ENCODE measurements around the gene MAP3K5. TPM values are rescaled to one million over a fixed set of nuclear protein-coding genes. Genes with fewer than 3 reads are reported as not detected.

MAP3K5 gene
- total RNA-seq, 2 donors from 2014 or later, result 6.7 to 11.9 TPM

DNA sequence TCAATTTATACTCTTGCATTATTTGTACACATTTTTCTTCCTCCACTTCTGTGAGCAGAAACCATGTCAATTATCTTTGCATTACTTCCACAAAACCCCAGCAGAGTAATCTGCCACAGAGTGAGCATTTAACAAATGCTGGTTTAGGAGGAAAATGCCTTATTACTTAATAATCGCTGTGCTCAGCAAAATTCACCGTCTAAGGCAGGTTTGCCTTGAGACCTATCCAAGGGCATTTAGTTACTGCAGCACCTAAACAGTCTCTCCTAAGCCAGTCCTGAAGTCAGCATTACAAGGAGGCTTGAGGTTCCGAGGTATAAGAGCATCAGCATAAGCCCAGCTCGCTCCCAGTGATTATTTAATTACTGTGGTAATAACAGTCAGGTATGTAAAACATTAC, 270.4 kb downstream of the MAP3K5 start:
- Histone ChIP-seq H3K27me3 (no peaks in the 10 kb centered on the region), H3K36me3 (no peaks in the 10 kb centered on the region), H3K9me3 (no peaks in the 10 kb centered on the region)

DNA sequence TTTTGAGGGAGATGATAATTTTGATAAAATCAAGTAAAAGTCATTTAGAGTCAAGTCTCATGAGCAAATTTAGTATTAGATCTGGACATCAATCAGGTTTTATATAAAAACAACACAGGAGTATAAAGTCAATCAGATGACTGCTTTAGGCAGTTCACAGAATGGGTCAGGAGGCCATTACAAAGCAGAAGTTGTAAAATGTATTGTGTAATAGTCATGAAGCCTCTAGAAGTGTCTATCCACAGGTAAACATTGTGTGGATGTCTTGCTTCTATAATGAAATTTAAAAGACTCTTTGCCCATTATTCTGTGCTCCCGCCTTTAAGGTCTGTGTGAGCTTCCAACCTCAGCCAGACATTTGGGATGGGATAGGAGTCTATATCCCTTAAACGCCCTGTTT, 270.9 kb downstream of the MAP3K5 start:
- Histone ChIP-seq H3K4me3 (no peak overlapping the region), H3K4me1 (peaks cover 0 to 4% of the 10 kb centered on the region in 2 donors)
- TF ChIP-seq, protein P1, sequence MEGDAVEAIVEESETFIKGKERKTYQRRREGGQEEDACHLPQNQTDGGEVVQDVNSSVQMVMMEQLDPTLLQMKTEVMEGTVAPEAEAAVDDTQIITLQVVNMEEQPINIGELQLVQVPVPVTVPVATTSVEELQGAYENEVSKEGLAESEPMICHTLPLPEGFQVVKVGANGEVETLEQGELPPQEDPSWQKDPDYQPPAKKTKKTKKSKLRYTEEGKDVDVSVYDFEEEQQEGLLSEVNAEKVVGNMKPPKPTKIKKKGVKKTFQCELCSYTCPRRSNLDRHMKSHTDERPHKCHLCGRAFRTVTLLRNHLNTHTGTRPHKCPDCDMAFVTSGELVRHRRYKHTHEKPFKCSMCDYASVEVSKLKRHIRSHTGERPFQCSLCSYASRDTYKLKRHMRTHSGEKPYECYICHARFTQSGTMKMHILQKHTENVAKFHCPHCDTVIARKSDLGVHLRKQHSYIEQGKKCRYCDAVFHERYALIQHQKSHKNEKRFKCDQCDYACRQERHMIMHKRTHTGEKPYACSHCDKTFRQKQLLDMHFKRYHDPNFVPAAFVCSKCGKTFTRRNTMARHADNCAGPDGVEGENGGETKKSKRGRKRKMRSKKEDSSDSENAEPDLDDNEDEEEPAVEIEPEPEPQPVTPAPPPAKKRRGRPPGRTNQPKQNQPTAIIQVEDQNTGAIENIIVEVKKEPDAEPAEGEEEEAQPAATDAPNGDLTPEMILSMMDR (IDR thresholded peaks at IDR 0.05), result no peak

More for the DNA sequence above, 270.4 kb downstream of the MAP3K5 start:
- peaks cover 0 to 9% of the 10 kb centered on the region in 2 donors for H3K4me1 ChIP-seq
- DNase-seq (ENCODE audit: low spot score), result no peak
- TF ChIP-seq, protein P1 (IDR thresholded peaks at IDR 0.05), result no peak
- no peak overlapping the region for H3K4me3 ChIP-seq
- no peak overlapping the region for H3K27ac ChIP-seq

DNA sequence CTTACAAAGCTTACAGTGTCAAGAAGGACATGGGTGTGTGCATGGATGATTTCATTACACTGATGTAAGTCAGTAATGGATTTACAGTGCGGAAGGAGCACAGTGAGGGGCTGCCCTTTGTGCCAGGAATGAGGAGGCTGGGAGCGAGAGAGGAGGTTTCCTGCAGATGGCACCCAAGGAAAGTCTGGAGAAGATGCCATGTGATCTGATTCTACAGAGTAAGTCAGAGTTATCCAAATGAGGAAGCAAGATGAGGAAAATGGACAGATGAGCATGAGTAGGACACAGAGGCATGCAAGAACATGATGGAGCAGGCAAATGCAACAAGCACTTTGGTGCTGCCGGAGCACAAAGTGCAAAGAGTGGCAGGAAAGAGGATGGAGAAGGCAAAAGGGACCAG, 271.8 kb downstream of the MAP3K5 start:
- no peak overlapping the region for H3K4me3 ChIP-seq
- no peak for DNase-seq (ENCODE audit: low spot score)
- no peaks in the 10 kb centered on the region for H3K4me1 ChIP-seq
- TF ChIP-seq, protein P1 (IDR thresholded peaks at IDR 0.05), result no peak
- H3K36me3 ChIP-seq, result no peaks in the 10 kb centered on the region
- no peaks in the 10 kb centered on the region for H3K9me3 ChIP-seq
- H3K27me3 ChIP-seq, result no peaks in the 10 kb centered on the region
- H3K27ac ChIP-seq, result no peak overlapping the region

More for the DNA sequence above, 270.9 kb downstream of the MAP3K5 start:
- no peaks in the 10 kb centered on the region for H3K9me3 ChIP-seq
- no peak for DNase-seq (ENCODE audit: low spot score)
- H3K27me3 ChIP-seq, result no peaks in the 10 kb centered on the region
- no peak overlapping the region for H3K27ac ChIP-seq
- H3K36me3 ChIP-seq, result no peaks in the 10 kb centered on the region

DNA sequence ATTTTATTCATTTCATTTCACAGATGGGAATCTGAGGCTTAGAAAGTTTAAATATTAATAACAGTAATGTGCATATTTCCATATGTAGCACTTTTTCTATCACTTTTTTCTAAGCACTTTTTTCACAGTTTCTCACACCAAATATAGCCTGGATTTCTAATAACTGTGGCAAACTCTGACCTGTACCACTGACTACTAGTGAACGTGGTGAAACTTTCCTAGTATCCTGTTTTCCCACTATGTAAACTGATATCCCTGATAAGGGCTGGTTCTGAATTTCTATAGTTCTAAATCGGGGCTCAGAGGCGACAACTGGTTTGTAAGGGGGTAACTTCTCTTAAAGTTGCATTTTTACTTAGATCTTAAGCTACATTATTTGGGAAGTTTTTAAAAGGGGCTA, 274.7 kb downstream of the MAP3K5 start:
- Histone ChIP-seq H3K27me3 (no peaks in the 10 kb centered on the region), H3K27ac (no peak overlapping the region), H3K36me3 (no peaks in the 10 kb centered on the region), H3K4me1 (no peaks in the 10 kb centered on the region), H3K9me3 (no peaks in the 10 kb centered on the region), H3K4me3 (no peak overlapping the region)
- DNase-seq (ENCODE audit: low spot score), result no peak
- TF ChIP-seq, protein P1 (IDR thresholded peaks at IDR 0.05), result no peak

DNA sequence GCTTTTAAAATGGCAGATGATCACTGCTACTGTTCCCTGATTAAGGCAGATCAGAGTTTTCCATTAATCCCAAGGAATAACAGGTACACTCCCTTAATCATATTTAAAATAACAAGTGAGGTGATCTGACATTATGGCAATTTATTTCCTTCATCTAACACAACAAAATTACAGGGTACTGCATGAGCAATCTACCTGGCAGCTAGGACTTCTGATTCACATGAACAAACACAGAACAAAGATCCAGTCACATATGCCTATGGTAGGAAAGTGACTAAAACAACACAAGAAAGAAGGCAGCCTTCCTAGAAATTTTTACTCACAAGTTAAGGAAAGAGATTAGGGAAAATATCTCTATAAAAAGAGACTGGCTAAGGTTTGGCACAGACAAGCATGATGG, 275.3 kb downstream of the MAP3K5 start:
- Histone ChIP-seq H3K27me3 (no peaks in the 10 kb centered on the region), H3K36me3 (no peaks in the 10 kb centered on the region), H3K27ac (no peak overlapping the region), H3K4me1 (no peaks in the 10 kb centered on the region), H3K9me3 (no peaks in the 10 kb centered on the region), H3K4me3 (no peak overlapping the region)
- DNase-seq (ENCODE audit: low spot score), result no peak
- TF ChIP-seq, protein P1 (IDR thresholded peaks at IDR 0.05), result no peak

DNA sequence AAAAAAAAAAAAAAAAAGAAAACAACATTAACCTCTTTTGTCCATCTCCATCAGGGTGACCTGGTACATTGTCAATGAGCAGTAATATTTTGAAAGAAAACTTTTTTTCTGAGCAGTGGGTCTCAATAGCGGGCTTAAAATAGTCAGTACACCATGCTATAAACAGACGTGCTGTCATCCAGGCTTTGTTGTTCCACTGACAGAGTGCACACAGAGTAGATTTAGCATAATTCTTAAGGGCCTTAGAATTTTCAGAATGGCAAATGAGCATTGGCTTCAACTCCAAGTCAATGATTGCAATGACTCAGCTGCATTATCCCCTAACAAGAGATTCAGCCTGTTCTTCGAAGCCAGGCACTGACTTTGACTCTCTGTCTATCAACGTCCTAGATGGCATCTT, 277.7 kb downstream of the MAP3K5 start:
- no peak overlapping the region for H3K4me3 ChIP-seq
- no peak for DNase-seq (ENCODE audit: low spot score)
- TF ChIP-seq, protein P1 (IDR thresholded peaks at IDR 0.05), result no peak
- H3K27ac ChIP-seq, result no peak overlapping the region
- H3K27me3 ChIP-seq, result no peaks in the 10 kb centered on the region
- no peaks in the 10 kb centered on the region for H3K4me1 ChIP-seq
- no peaks in the 10 kb centered on the region for H3K9me3 ChIP-seq
- H3K36me3 ChIP-seq, result no peaks in the 10 kb centered on the region
